Vagina (tissue), 2 donors: Measurements from ENCODE around the gene ABCB10. TPM values are rescaled to one million over a fixed set of nuclear protein-coding genes. Genes with fewer than 3 reads are reported as not detected.
"Not testable (repeated sequence)": the region's sequence is repeated elsewhere in the genome, so short reads cannot be mapped to it uniquely, and the experiment has no call there.

Experiments
- DNase-seq, 2 donors: peaks; one replicate each; pipeline ENCODE4 v3.0.0-alpha.2; 2017; ENCODE audit errors: extremely low spot score in 2 of 2
- H3K27ac ChIP-seq: fragments of 200-600 bp; sonication (generic); one replicate; pipeline ENCODE4 v1.5.1; 2019
- H3K27me3 ChIP-seq: fragments of 200-600 bp; sonication (generic); one replicate; pipeline ENCODE4 v1.5.1; 2019
- H3K36me3 ChIP-seq, 2 donors: fragments of 200-600 bp; sonication (generic); one replicate each; pipeline ENCODE4 v1.5.1; 2017 to 2019
- H3K4me1 ChIP-seq: fragments of 200-600 bp; sonication (generic); one replicate; pipeline ENCODE4 v1.5.1; 2019
- H3K4me3 ChIP-seq, 2 donors: fragments of 200-600 bp; sonication (generic); 1 replicate in 1 of 2; 2 replicates in 1 of 2; pipeline ENCODE4 v1.5.1; 2016 to 2019
- H3K9me3 ChIP-seq: fragments of 200-600 bp; sonication (generic); one replicate; pipeline ENCODE4 v1.5.1; 2019
- CTCF ChIP-seq, 3 experiments: fragments of 450-650 bp in 2 of 3; fragments of 200-600 bp in 1 of 3; sonication (generic) in 1 of 3; IDR thresholded peaks; one replicate each; pipeline ENCODE4 v1.5.1; 2017 to 2019; ENCODE audit warnings: antibody characterized with exemption in 3 of 3, mild to moderate bottlenecking in 2 of 3, moderate library complexity in 2 of 3
- POLR2A ChIP-seq, 2 donors: fragments of 450-650 bp; IDR thresholded peaks; one replicate each; pipeline ENCODE4 v1.6.1; 2017; ENCODE audit warnings: antibody characterized with exemption in 2 of 2, mild to moderate bottlenecking in 2 of 2, moderate library complexity in 2 of 2
- POLR2AphosphoS5 ChIP-seq, 2 donors: sonication (generic); formaldehyde crosslinking; IDR thresholded peaks; one replicate each; pipeline ENCODE4 v1.9.0; 2017; ENCODE audit warnings: antibody characterized with exemption in 2 of 2, mild to moderate bottlenecking in 2 of 2, low read depth in 1 of 2; ENCODE audit not compliant: insufficient read depth in 1 of 2
- intact Hi-C: fragments of 100-400 bp; cut with DNase I; formaldehyde crosslinking; loops from one replicate; pipeline ENCODE4 v1.15.1; 2023
- total RNA-seq: library from RNA; depleted of rRNA; stranded (reverse); fragments of >200 nt; gene quantifications from one replicate; pipeline ENCODE4 v1.2.3, GENCODE V29; 2016

The ABCB10 gene
- total RNA-seq, 1 donor from 2014 or later: 12.5 TPM

GRCh38 chr1:229563241-229563640 is 4.7 kb upstream of the ABCB10 start:
- no peak for DNase-seq
- intact Hi-C loops: no loop called here
- H3K9me3 ChIP-seq: no peaks in the 10 kb centered on the region
- peak overlapping the region; percentile 61 for H3K27ac ChIP-seq
- peaks cover 5% of the 10 kb centered on the region for H3K4me1 ChIP-seq
- no peaks in the 10 kb centered on the region for H3K27me3 ChIP-seq
- H3K4me3 ChIP-seq: no peak overlapping the region
- no peaks in the 10 kb centered on the region for H3K36me3 ChIP-seq
- TF ChIP-seq POLR2A (IDR thresholded peaks at IDR 0.05): no peak
- TF ChIP-seq CTCF (IDR thresholded peaks at IDR 0.05): no peak
- TF ChIP-seq POLR2AphosphoS5 (IDR thresholded peaks at IDR 0.05; ENCODE audit: insufficient read depth in 1 of 2, low read depth in 1 of 2): no peak

GRCh38 chr1:229562686-229563085 is 4.2 kb upstream of the ABCB10 start:
- H3K4me3 ChIP-seq: no peak overlapping the region
- no peak for TF ChIP-seq POLR2AphosphoS5 (IDR thresholded peaks at IDR 0.05; ENCODE audit: insufficient read depth in 1 of 2, low read depth in 1 of 2)
- no peak for TF ChIP-seq CTCF (IDR thresholded peaks at IDR 0.05)
- no peak for TF ChIP-seq POLR2A (IDR thresholded peaks at IDR 0.05)
- H3K4me1 ChIP-seq: peaks cover 7% of the 10 kb centered on the region
- no peaks in the 10 kb centered on the region for H3K27me3 ChIP-seq
- no peaks in the 10 kb centered on the region for H3K36me3 ChIP-seq
- H3K9me3 ChIP-seq: no peaks in the 10 kb centered on the region
- H3K27ac ChIP-seq: peak overlapping the region; percentile 61
- DNase-seq: no peak
- intact Hi-C loops: no loop called here

- TF ChIP-seq POLR2AphosphoS5 (IDR thresholded peaks at IDR 0.05; ENCODE audit: insufficient read depth in 1 of 2, low read depth in 1 of 2): no peak
- no peak for TF ChIP-seq CTCF (IDR thresholded peaks at IDR 0.05)
- no peak for TF ChIP-seq POLR2A (IDR thresholded peaks at IDR 0.05)
- no peak overlapping the region for H3K27ac ChIP-seq
- H3K27me3 ChIP-seq: no peaks in the 10 kb centered on the region
- H3K4me3 ChIP-seq: no peak overlapping the region
- intact Hi-C loops: no loop called here
- H3K36me3 ChIP-seq: no peaks in the 10 kb centered on the region
- no peak for DNase-seq
- H3K4me1 ChIP-seq: peaks cover 22% of the 10 kb centered on the region
- no peaks in the 10 kb centered on the region for H3K9me3 ChIP-seq
Measured at GRCh38 chr1:229561141-229561540, 2.6 kb upstream of the ABCB10 start.

GRCh38 chr1:229560124-229560523 is 1.6 kb upstream of the ABCB10 start:
- H3K27ac ChIP-seq, intact Hi-C loops: not testable (repeated sequence)

GRCh38 chr1:229559336-229559801 is 862 bp upstream of the ABCB10 start:
- intact Hi-C loops: loop anchor here (2.0 kb wide), 1 partner anchor 67 kb away; the partner anchor contains the start of genes TAF5L and URB2
- H3K4me1 ChIP-seq: peaks cover 39% of the 10 kb centered on the region
- H3K36me3 ChIP-seq, H3K9me3 ChIP-seq, H3K27me3 ChIP-seq, DNase-seq: not testable (repeated sequence)
- H3K4me3 ChIP-seq: peak overlapping the region; percentile 81 to 97
- peak in 1 of 2 donors; percentile 56 for TF ChIP-seq POLR2AphosphoS5 (IDR thresholded peaks at IDR 0.05; ENCODE audit: insufficient read depth in 1 of 2, low read depth in 1 of 2)
- peak overlapping the region; percentile 91 for H3K27ac ChIP-seq

More at GRCh38 chr1:229560124-229560523, 1.6 kb upstream of the ABCB10 start:
- H3K4me3 ChIP-seq, H3K9me3 ChIP-seq, H3K27me3 ChIP-seq, H3K36me3 ChIP-seq, DNase-seq: not testable (repeated sequence)
- peaks cover 32% of the 10 kb centered on the region for H3K4me1 ChIP-seq

GRCh38 chr1:229557913-229558414 is 543 bp downstream of the ABCB10 start:
- H3K4me1 ChIP-seq: peaks cover 39% of the 10 kb centered on the region

More at GRCh38 chr1:229557913-229558414, 543 bp downstream of the ABCB10 start:
- H3K27me3 ChIP-seq: no peaks in the 10 kb centered on the region
- no peak for DNase-seq
- no peaks in the 10 kb centered on the region for H3K9me3 ChIP-seq
- H3K36me3 ChIP-seq: no peaks in the 10 kb centered on the region
- peak overlapping the region; percentile 91 for H3K27ac ChIP-seq
- TF ChIP-seq CTCF (IDR thresholded peaks at IDR 0.05): no peak
- peak in 1 of 2 donors; percentile 18 for TF ChIP-seq POLR2AphosphoS5 (IDR thresholded peaks at IDR 0.05; ENCODE audit: insufficient read depth in 1 of 2, low read depth in 1 of 2)
- H3K4me3 ChIP-seq: peak overlapping the region; percentile 81 to 97
- intact Hi-C loops: loop anchor here (2.0 kb wide), 1 partner anchor 69 kb away; the partner anchor contains the start of genes TAF5L and URB2
